GM18517 (cell line): ENCODE measurements around the gene BRMS1.

Experiments
- ATAC-seq: cut with Tn5 transposase; IDR thresholded peaks from one replicate; pipeline ENCODE4 v1.9.1; 2021; ENCODE audit warnings: mild to moderate bottlenecking, moderate library complexity; ENCODE audit not compliant: unreplicated experiment

Gene BRMS1

DNA sequence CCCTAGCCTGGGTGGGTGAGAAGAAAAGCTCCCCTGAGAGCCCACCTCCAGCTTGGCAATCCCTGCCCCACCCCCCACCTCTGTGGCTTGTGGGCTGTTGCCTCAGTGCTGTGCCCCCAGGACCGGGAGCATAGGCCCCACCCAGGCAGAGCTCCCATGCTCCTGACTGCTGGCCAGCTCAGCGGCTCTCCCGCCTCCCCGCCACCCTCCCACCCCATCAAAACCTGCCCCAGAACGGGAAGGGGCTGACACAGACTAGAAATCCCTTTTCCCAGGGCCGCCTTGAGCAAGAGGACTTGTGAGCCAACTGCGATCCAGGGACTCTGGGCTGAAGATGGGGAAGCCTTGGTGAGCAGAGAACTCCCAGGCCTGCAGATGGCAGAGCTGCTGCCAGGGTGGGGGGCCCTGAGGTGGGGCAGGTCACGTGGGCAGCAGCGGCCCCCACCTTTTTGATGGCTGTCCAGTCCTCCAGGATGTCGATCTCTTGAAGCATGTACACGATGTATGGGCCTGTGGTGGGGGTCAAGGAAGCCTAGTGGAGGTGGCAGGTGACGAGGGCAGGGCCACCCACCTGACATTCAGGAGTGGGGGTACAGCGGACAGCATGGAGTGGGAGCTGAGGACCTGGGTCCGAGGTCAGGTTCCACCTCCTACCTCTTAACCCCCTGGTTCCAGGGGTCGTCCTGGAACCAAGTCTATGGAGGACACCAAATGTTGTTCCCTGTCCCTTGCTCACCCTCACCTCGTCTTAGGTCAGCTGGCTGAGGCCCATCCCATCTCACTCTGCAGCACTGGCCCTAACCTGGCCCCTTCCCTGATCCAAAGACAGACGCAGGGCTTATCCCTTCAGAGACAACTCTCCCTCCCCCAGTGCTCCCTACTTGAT is 6.4 kb downstream of the BRMS1 start:
- ATAC-seq = no peak

GRCh38 chr11:66337103-66337899 is 7.6 kb downstream of the BRMS1 start:
- ATAC-seq = no peak

GRCh38 chr11:66336234-66337102 is 8.4 kb downstream of the BRMS1 start, which contains the start of gene RIN1:
Gene RIN1, minus strand, starts transcription at chr11:66336434. Its CDS starts 32 bp downstream, at chr11:66336402.
- peak; percentile 61 for ATAC-seq

GRCh38 chr11:66335531-66336233 is 9.2 kb downstream of the BRMS1 start:
- no peak for ATAC-seq

GRCh38 chr11:66334605-66335442 is 10.1 kb downstream of the BRMS1 start:
- ATAC-seq = no peak

DNA sequence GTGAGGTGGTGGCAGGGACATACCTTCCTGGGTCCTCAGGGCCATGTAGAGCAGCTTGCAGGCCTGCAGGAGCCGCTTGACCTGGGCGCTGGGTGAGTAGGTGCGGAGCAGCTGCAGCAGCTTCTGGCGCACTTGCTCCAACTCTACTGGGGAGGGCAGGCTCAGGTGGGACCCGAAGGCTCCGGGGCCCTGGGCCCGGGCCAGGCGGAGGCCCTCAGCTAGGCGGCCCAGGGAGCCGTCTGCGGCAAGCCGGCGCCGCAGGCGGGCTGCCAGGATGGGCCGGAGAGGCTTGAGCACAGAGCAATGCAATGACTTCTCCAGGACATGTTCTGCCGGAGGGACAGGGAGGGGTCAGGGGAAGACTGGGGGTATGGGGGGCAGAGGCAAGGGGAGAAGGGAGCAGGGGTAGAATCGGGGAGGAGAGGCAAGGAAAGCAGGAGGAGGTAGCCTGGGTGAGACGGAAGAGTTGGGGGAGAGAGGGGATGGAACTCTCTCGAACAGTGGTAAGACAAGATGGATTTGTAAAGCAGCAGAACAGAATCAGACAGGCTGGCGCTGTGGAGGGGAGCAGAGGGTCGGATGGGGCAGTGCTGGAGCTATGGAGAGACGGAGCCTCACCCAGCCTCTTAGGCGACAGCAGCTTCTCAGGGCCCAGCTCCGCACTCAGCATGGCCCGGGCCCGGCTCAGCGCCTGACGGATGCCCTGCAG is 10.9 kb downstream of the BRMS1 start:
- no peak for ATAC-seq

GRCh38 chr11:66333220-66333877 is 11.6 kb downstream of the BRMS1 start:
- no peak for ATAC-seq

GRCh38 chr11:66332371-66333219 is 12.3 kb downstream of the BRMS1 start:
- no peak for ATAC-seq

GRCh38 chr11:66331542-66332370 is 13.1 kb downstream of the BRMS1 start:
- ATAC-seq = no peak

DNA sequence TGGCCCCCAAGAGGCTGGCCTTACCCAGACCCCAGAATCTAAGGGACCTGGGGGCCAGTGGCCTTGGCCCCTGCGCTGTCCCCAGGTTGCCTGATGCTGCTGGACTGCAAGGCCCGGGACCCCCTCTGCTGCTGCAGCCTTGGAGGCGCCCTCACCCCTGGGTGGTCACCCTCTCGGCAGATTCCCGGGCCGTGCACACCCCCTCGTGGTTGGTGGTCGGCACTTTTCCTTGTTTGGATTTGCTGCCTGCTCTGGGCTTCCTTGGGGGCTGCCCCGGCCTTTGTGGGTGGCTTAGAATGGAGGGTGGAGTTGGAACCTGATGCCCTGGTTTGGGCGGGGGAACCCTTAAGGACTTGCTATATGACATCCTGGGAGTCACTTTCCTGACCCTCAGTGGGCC is 14.0 kb downstream of the BRMS1 start:
- no peak for ATAC-seq

DNA sequence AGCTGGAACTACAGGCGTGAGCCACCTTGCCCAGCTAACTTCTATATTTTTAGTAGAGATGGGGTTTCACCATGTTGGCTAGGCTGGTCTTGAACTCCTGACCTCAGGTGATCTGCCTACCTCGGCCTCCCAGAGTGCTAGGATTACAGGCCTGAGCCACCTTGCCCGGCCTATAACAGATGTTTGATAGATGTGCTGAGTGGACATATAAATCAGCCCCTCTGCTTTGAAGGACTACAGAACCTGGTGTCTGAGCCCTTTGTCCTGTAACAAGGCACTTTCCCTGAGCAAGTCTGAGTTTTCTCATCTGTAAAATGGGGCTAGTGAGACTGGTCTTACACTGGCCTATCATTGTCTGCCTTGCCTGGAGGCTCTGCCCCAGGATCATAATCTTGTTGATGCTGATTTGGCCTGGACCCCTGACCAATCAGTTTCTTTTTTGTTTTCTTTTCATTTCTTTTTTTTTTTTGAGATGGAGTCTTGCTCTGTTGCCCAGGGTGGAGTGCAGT is 15.7 kb downstream of the BRMS1 start:
- no peak for ATAC-seq

- no peak for ATAC-seq
Observed at GRCh38 chr11:66328302-66329144, 16.4 kb downstream of the BRMS1 start.

- no peak for ATAC-seq
Observed at GRCh38 chr11:66328031-66328301, 16.9 kb downstream of the BRMS1 start.

DNA sequence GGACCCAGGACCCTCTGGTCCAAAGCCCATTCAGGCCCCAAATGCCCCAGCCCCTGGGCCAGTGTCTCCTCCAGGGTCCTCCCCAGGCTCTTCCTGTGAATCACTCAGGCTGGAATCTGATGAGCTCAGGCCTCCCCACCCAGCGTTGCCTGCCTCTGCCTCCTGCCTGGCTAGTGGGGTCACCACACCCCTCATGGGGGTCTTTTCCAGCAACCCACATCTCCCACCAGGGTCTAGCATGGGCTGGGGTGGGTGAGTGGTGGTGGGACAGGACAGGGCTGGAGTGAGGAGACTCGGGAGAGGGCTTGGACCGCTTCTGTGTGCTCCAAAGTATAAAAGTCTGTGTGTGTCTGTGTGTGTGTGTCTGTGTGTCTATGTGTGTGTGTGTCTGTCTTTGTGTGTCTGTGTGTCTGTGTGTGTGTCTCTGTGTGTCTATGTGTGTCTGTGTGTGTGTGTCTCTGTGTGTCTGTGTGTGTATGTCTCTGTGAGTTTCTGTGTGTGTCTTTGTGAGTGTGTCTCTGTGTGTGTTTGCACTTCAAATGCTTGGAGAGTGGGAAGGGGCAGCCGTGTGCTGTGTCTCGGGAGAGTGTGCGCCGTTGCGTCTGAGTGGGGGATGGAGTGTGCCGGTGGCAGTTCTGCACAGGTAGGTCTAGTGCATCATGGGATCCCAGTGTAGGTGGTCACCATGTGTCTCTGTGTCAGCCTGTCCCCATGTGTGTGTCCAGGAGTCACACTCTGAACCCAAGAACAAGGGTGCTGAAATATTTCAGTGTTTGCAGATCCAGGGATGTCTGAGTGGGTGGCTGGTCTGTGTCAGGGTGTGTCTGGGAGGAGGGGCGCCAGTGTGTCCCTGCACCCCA is 17.5 kb downstream of the BRMS1 start:
- no peak for ATAC-seq
